Measurements from ENCODE around the gene RPP14.

Gene RPP14

DNA sequence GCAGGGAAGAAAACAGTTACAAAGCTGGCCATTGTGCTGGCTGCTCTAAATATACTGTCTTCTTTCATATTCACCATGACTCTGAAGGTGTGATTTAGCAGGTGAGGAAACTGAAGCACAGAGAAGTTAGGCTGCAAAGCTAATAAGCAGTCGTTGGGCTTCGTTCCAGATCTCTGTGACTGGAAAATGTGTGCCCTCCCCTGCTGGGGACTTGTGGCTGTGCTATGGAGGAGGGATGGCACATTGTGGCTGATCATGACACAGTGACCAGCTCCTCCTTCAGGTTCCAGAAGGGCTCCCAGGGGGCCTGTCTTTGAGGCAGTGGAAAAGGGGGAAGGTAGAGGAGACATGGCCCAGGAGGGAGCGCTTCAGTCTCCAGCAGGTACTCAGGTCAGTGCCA lies 45.9 kb downstream of the RPP14 start:
- DNase-seq: peak; percentile 9
- no peak overlapping the region for H3K4me3 ChIP-seq (ENCODE audit: low read depth, low read length)

DNA sequence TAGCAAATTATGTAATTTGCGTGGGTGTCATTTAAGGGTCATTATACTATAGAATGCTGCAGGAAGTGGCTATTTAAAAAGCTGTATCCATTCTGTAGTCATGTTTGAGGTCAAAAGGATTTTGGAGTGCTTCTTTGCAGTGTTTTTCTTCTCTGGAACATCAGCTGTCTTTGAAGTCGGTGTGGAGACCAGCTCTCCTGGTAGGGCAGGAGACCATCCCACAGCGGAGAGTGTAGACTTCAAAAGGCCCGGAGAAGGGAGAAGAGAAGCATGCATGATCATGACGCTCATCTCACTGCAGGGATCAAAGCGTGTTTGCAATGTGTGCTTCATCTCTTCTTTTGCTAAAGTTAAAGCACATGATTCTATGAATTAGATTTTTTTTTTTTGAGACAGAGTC lies 46.6 kb downstream of the RPP14 start:
- H3K9me3 ChIP-seq (ENCODE audit: severe bottlenecking): no peaks in the 10 kb centered on the region
- H3K36me3 ChIP-seq: no peaks in the 10 kb centered on the region
- no peak overlapping the region for H3K27ac ChIP-seq
- no peak overlapping the region for H3K4me3 ChIP-seq (ENCODE audit: low read depth, low read length)
- no peaks in the 10 kb centered on the region for H3K27me3 ChIP-seq (ENCODE audit: insufficient read depth, low read depth, severe bottlenecking)
- no peak for DNase-seq
- TF ChIP-seq, protein P1, sequence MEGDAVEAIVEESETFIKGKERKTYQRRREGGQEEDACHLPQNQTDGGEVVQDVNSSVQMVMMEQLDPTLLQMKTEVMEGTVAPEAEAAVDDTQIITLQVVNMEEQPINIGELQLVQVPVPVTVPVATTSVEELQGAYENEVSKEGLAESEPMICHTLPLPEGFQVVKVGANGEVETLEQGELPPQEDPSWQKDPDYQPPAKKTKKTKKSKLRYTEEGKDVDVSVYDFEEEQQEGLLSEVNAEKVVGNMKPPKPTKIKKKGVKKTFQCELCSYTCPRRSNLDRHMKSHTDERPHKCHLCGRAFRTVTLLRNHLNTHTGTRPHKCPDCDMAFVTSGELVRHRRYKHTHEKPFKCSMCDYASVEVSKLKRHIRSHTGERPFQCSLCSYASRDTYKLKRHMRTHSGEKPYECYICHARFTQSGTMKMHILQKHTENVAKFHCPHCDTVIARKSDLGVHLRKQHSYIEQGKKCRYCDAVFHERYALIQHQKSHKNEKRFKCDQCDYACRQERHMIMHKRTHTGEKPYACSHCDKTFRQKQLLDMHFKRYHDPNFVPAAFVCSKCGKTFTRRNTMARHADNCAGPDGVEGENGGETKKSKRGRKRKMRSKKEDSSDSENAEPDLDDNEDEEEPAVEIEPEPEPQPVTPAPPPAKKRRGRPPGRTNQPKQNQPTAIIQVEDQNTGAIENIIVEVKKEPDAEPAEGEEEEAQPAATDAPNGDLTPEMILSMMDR (IDR thresholded peaks at IDR 0.05; ENCODE audit: low read depth, low read length): no peak

More for the DNA sequence above, 45.9 kb downstream of the RPP14 start:
- H3K27ac ChIP-seq: no peak overlapping the region
- H3K36me3 ChIP-seq: no peaks in the 10 kb centered on the region
- no peaks in the 10 kb centered on the region for H3K27me3 ChIP-seq (ENCODE audit: insufficient read depth, low read depth, severe bottlenecking)
- TF ChIP-seq, protein P1 (IDR thresholded peaks at IDR 0.05; ENCODE audit: low read depth, low read length): 0 out of 2 replicates have a peak, but pooled peaks have one; percentile 7
- H3K9me3 ChIP-seq (ENCODE audit: severe bottlenecking): no peaks in the 10 kb centered on the region

DNA sequence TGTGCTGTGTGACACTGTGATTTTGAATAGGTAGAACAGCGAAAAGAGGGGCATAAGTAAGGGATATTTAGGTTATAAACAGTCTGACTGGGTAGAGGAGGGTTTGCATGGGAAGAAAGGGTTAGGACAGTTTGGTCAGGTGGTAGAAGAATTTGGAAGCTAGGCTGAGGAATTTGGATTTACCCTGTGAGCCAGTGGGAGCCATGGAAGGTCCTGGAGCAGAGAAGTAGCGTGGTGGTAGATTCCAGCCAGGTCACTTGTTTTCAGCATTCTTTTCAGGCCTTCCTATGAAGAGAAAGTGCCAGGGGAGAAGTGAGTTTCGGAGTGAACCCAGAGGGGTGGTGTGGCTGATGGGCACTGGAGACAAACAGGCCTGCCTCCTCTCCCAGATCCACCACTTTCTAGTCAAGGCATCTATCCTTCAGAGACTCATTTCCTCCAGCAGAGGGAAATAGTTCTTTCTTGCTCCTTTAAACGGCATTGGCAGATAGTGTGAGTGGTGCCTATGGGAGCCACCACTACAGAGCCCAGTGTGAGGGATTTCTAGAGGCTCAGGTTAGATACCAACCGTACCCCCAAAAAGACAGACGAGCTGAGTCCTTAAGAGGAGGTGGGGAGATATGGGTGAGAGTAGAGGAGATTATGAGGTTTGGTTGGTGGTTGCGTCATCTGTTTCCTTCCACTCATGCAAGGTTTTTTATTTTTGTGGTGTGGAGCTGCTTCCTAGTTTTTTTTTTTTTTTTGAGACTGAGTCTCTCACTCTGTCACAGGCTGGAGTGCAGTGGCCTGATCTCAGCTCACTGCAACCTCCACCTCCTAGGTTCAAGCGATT lies 47.9 kb downstream of the RPP14 start:
- Histone ChIP-seq H3K9me3 (ENCODE audit: severe bottlenecking) (no peaks in the 10 kb centered on the region), H3K4me3 (ENCODE audit: low read depth, low read length) (no peak overlapping the region), H3K27me3 (ENCODE audit: insufficient read depth, low read depth, severe bottlenecking) (no peaks in the 10 kb centered on the region), H3K27ac (no peak overlapping the region), H3K36me3 (no peaks in the 10 kb centered on the region)
- TF ChIP-seq, protein P1 (IDR thresholded peaks at IDR 0.05; ENCODE audit: low read depth, low read length): no peak
- DNase-seq: no peak

DNA sequence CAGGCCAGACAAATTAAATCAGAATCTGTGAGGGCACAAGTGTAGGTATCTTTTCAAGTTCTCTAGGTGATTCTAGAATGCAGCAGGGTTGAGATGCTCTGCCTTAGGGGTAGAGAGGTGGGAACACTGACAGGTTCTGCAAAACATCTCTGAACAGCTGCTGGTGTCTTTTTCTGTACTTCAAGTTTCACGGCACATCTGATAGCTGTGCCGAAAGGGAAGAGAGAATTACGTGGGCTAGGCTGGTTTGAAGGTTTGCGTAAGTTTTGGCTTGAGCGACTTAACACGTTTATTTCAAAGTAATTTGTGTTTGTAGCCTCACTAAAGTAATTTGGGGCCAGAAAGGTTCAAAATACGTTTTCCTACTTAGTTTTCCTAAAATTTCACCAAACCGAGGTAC lies 49.1 kb downstream of the RPP14 start:
- TF ChIP-seq, protein P1 (IDR thresholded peaks at IDR 0.05; ENCODE audit: low read depth, low read length): no peak
- H3K36me3 ChIP-seq: no peaks in the 10 kb centered on the region
- H3K4me3 ChIP-seq (ENCODE audit: low read depth, low read length): no peak overlapping the region
- H3K27ac ChIP-seq: no peak overlapping the region
- no peaks in the 10 kb centered on the region for H3K9me3 ChIP-seq (ENCODE audit: severe bottlenecking)
- DNase-seq: no peak
- H3K27me3 ChIP-seq (ENCODE audit: insufficient read depth, low read depth, severe bottlenecking): no peaks in the 10 kb centered on the region

DNA sequence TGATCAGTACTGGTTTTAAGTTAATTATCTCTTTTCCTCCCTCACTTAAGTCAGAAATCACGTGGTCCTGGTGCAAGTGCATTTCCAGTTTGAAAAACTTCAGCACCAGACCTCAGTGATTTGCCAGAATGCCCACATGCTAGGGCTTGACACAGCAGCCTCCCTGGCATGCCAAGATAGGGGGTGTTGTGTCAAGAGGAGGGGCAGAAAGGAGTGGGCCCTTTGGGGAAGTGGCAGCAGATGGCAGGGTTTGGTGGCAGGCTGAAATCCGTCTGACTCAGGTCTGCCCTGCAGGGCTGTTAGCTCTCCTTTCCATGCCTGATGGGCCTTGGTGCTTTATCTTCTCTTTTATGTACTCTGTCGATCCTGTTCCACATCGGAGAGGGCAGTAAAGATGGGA lies 50.0 kb downstream of the RPP14 start:
- Histone ChIP-seq H3K27me3 (ENCODE audit: insufficient read depth, low read depth, severe bottlenecking) (no peaks in the 10 kb centered on the region), H3K4me3 (ENCODE audit: low read depth, low read length) (peak overlapping the region; percentile 8; the same call in 1 of the 2 replicates), H3K27ac (peak overlapping the region; percentile 47), H3K9me3 (ENCODE audit: severe bottlenecking) (no peaks in the 10 kb centered on the region), H3K36me3 (no peaks in the 10 kb centered on the region)
- DNase-seq: peak; percentile 24
- TF ChIP-seq, protein P1 (IDR thresholded peaks at IDR 0.05; ENCODE audit: low read depth, low read length): no peak

Measured in WERI-Rb-1 (cell line).